A549 (cell line): ENCODE results near the gene TSHZ2. TPM values are rescaled to one million over a fixed set of nuclear protein-coding genes. Genes with fewer than 3 reads are reported as not detected.

Experiments used
- ATAC-seq, 2 experiments: fragments of 200-7000 bp in 1 of 2; fragments of >200 bp in 1 of 2; cut with Nextera tagmentation in 1 of 2; cut with Tn5 transposase in 1 of 2; 3 replicates each; pipeline versions ENCODE4 v1.8.0 to v1.9.1; 2018 to 2020; ENCODE audit warnings: mild to moderate bottlenecking in 1 of 2, moderate library complexity in 1 of 2
- CTCF ChIA-PET: fragments of 300-600 bp; sonication (Branson Sonifier 250); formaldehyde crosslinking; extraction: SDS; loops from one replicate; lab custom pipeline; 2021; ENCODE audit warnings: antibody characterized with exemption, inconsistent platforms; lab: Yijun Ruan, JAX
- POLR2A ChIA-PET: fragments of 350-600 bp; formaldehyde crosslinking; extraction: SDS; loops from one replicate; lab custom pipeline; 2021; ENCODE audit warnings: antibody characterized with exemption, inconsistent platforms; lab: Yijun Ruan, JAX
- DNase-seq, 2 experiments: peaks; one replicate each; pipeline versions ENCODE4 v3.0.0 to v3.0.0-alpha.2; 2011 to 2016; ENCODE audit warnings: low read depth in 1 of 2, low spot score in 1 of 2
- FAIRE-seq: peaks from 2 replicates; lab custom pipeline; 2011; peaks lifted over from hg19 to GRCh38; lab: Jason Lieb, UNC
- H3K27ac ChIP-seq, 2 experiments: fragments of >200 bp; sonication (Bioruptor Twin); formaldehyde crosslinking; 3 replicates each; pipeline ENCODE4 v1.5.1; 2016 to 2017
- H3K4me1 ChIP-seq: fragments of >200 bp; sonication (Bioruptor Twin); formaldehyde crosslinking; 3 replicates; pipeline ENCODE4 v1.6.1; 2016
- H3K4me2 ChIP-seq: fragments of >200 bp; sonication (Bioruptor Twin); formaldehyde crosslinking; 3 replicates; pipeline ENCODE4 v1.6.1; 2016
- H3K4me3 ChIP-seq: fragments of >200 bp; sonication (Bioruptor Twin); formaldehyde crosslinking; 3 replicates; pipeline ENCODE4 v1.5.1; 2016
- H3K9me3 ChIP-seq: fragments of >200 bp; sonication (Bioruptor Twin); formaldehyde crosslinking; 3 replicates; pipeline ENCODE4 v1.6.1; 2016
- BHLHE40 ChIP-seq: IDR thresholded peaks from 2 replicates; pipeline ENCODE4 v1.6.1; 2012; ENCODE audit warnings: low read depth, low read length, inconsistent platforms
- CBX8 ChIP-seq: fragments of 200-600 bp; sonication (generic); IDR thresholded peaks from 2 replicates; pipeline ENCODE4 v1.6.1; 2016
- FOSB ChIP-seq: fragments of 250-450 bp; sonication (Bioruptor Pico); IDR thresholded peaks from 2 replicates; pipeline ENCODE4 v1.5.0; 2020; ENCODE audit warnings: mild to moderate bottlenecking, moderate library complexity
- HEYL ChIP-seq: fragments of 250-450 bp; sonication (Bioruptor Pico); IDR thresholded peaks from 2 replicates; pipeline ENCODE4 v1.8.0; 2021; ENCODE audit warnings: mild to moderate bottlenecking, moderate library complexity
- HOXB13 ChIP-seq: fragments of 250-450 bp; sonication (Bioruptor Pico); IDR thresholded peaks from 2 replicates; pipeline ENCODE4 v1.5.0; 2020; ENCODE audit warnings: low read depth, mild to moderate bottlenecking, moderate library complexity
- KDM1A ChIP-seq: fragments of 200-600 bp; sonication (generic); IDR thresholded peaks from 2 replicates; pipeline ENCODE4 v1.6.1; 2016; ENCODE audit warnings: low read depth, mild to moderate bottlenecking
- KDM5A ChIP-seq: fragments of 200-600 bp; sonication (generic); IDR thresholded peaks from 2 replicates; pipeline ENCODE4 v1.6.1; 2016; ENCODE audit warnings: antibody characterized with exemption, mild to moderate bottlenecking
- MAZ ChIP-seq: fragments of 150-350 bp; IDR thresholded peaks from 2 replicates; pipeline ENCODE4 v1.6.1; 2014; ENCODE audit warnings: antibody characterized with exemption, low read depth, low read length, borderline replicate concordance
- PHF8 ChIP-seq: fragments of 200-600 bp; sonication (generic); IDR thresholded peaks from 2 replicates; pipeline ENCODE4 v1.6.1; 2016; ENCODE audit warnings: low read depth, mild to moderate bottlenecking, antibody characterized with exemption, moderate library complexity, borderline replicate concordance
- POLR2AphosphoS2 ChIP-seq: conservative IDR thresholded peaks from 2 replicates; pipeline ENCODE4 v1.6.1; 2012; ENCODE audit warnings: low read length, improper control_type of control experiment, inconsistent platforms
- RARB ChIP-seq: fragments of 250-450 bp; sonication (Bioruptor Pico); IDR thresholded peaks from 2 replicates; pipeline ENCODE4 v1.8.0; 2021; ENCODE audit warnings: mild to moderate bottlenecking, moderate library complexity
- RCOR1 ChIP-seq: fragments of 150-350 bp; IDR thresholded peaks from 2 replicates; pipeline ENCODE4 v1.6.1; 2014; ENCODE audit warnings: antibody characterized with exemption, low read length, low read depth
- RNF2 ChIP-seq: fragments of 200-600 bp; sonication (generic); IDR thresholded peaks from 2 replicates; pipeline ENCODE4 v1.6.1; 2016; ENCODE audit warnings: low read depth, mild to moderate bottlenecking, antibody characterized with exemption, moderate library complexity, borderline replicate concordance
- TFCP2L1 ChIP-seq: fragments of 250-450 bp; sonication (Bioruptor Pico); IDR thresholded peaks from 2 replicates; pipeline ENCODE4 v1.5.0; 2021; ENCODE audit warnings: mild to moderate bottlenecking
- TP53 ChIP-seq: fragments of 250-450 bp; sonication (Bioruptor Pico); IDR thresholded peaks from 2 replicates; pipeline ENCODE4 v1.5.0; 2021; ENCODE audit warnings: mild to moderate bottlenecking, moderate library complexity
- USF2 ChIP-seq: fragments of 450-650 bp; IDR thresholded peaks from 2 replicates; pipeline ENCODE4 v1.6.1; 2014; ENCODE audit warnings: antibody characterized with exemption
- ZFP36 ChIP-seq: fragments of 450-650 bp; IDR thresholded peaks from 2 replicates; pipeline ENCODE4 v1.6.1; 2014; ENCODE audit warnings: borderline replicate concordance; ENCODE audit not compliant: partially characterized antibody
- ZNF302 ChIP-seq: fragments of 250-450 bp; sonication (Bioruptor Pico); IDR thresholded peaks from 2 replicates; pipeline ENCODE4 v1.9.0; 2021; ENCODE audit warnings: inconsistent platforms, mild to moderate bottlenecking, moderate library complexity
- WGBS: methylation state at CpG from one replicate; pipeline ENCODE4 v1.1.6; 2017; ENCODE audit errors: missing lambda C conversion rate; 5-methylcytosine and 5-hydroxymethylcytosine counted together
- polyA plus RNA-seq, 4 experiments: library from polyadenylated mRNA; depleted of rRNA in 3 of 4; stranded (reverse); fragments of >200 nt; fragmentation: RNase III in 1 of 4; extraction: RNeasy Plus Mini Kit Qiagen cat#74134 plus additional on column Dnase treatment in 1 of 4; gene quantifications; 2 replicates in 3 of 4; 3 replicates in 1 of 4; pipeline ENCODE4 v1.2.3, GENCODE V29; 2011 to 2017
- TF ChIP-seq, protein P1 (sequence below): fragments of 200-600 bp; sonication (generic); IDR thresholded peaks from 2 replicates; pipeline ENCODE4 v1.6.1; 2016; ENCODE audit warnings: antibody characterized with exemption, mild to moderate bottlenecking, moderate library complexity
- TF ChIP-seq, protein P2 (sequence below): IDR thresholded peaks from 2 replicates; pipeline ENCODE4 v1.6.1; 2012

Gene TSHZ2
- polyA plus RNA-seq, 2 of the 4 experiments (the other 2 are of a cell fraction) = not detected

DNA sequence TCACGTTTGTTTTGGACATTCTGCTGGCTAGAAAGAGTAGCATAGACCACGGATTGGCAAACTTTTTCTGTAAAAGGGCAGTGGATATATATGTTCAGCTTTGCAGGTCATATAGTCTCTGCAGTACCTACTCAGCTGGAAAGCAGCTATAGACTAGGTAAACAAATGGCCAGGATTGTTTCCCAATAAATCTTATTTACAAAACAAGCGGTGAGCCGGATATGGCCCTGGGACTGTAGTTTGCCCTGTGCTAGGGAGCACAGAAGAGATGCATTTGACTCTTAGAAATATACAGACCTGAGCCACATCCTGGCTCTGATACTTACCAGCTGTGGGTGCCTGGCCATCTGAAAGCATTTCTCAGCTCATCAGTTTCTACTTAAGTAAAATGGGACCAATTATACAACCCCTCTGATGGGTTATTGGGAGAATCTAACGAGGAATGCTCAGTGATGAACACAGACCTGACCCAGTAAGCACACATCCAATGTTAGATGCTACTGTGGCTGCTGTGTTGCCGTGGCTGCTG lies 120.7 kb downstream of the TSHZ2 start:
- ChIA-PET CTCF (interaction anchor here (1.8 kb wide), 1 partner anchor 12 kb away, joined by 3 read pairs; no protein-coding TSS in a partner anchor), POLR2A (no interaction called here)
- no peak overlapping the region for H3K27ac ChIP-seq
- WGBS = 6% methylated on average over 6 of the region's 6 CpGs
- no peak overlapping the region for H3K4me2 ChIP-seq
- no peak for ATAC-seq
- no peak overlapping the region for H3K4me3 ChIP-seq
- no peak for FAIRE-seq
- no peaks in the 10 kb centered on the region for H3K4me1 ChIP-seq
- H3K9me3 ChIP-seq = no peaks in the 10 kb centered on the region
- no peak for TF ChIP-seq TP53
- TF ChIP-seq, protein P1, sequence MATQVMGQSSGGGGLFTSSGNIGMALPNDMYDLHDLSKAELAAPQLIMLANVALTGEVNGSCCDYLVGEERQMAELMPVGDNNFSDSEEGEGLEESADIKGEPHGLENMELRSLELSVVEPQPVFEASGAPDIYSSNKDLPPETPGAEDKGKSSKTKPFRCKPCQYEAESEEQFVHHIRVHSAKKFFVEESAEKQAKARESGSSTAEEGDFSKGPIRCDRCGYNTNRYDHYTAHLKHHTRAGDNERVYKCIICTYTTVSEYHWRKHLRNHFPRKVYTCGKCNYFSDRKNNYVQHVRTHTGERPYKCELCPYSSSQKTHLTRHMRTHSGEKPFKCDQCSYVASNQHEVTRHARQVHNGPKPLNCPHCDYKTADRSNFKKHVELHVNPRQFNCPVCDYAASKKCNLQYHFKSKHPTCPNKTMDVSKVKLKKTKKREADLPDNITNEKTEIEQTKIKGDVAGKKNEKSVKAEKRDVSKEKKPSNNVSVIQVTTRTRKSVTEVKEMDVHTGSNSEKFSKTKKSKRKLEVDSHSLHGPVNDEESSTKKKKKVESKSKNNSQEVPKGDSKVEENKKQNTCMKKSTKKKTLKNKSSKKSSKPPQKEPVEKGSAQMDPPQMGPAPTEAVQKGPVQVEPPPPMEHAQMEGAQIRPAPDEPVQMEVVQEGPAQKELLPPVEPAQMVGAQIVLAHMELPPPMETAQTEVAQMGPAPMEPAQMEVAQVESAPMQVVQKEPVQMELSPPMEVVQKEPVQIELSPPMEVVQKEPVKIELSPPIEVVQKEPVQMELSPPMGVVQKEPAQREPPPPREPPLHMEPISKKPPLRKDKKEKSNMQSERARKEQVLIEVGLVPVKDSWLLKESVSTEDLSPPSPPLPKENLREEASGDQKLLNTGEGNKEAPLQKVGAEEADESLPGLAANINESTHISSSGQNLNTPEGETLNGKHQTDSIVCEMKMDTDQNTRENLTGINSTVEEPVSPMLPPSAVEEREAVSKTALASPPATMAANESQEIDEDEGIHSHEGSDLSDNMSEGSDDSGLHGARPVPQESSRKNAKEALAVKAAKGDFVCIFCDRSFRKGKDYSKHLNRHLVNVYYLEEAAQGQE = no peak
- no peak for TF ChIP-seq FOSB
- TF ChIP-seq TFCP2L1 (CRISPR knock-in tag) = no peak
- no peak for TF ChIP-seq RARB (CRISPR knock-in tag)
- TF ChIP-seq POLR2AphosphoS2 = no peak
- no peak for TF ChIP-seq HEYL (CRISPR knock-in tag)
- TF ChIP-seq RCOR1 = no peak
- TF ChIP-seq USF2 = no peak
- TF ChIP-seq HOXB13 = no peak
- TF ChIP-seq, protein P2, sequence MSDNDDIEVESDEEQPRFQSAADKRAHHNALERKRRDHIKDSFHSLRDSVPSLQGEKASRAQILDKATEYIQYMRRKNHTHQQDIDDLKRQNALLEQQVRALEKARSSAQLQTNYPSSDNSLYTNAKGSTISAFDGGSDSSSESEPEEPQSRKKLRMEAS = no peak
- no peak for TF ChIP-seq ZNF302 (CRISPR knock-in tag)
- TF ChIP-seq ZFP36 = no peak
- TF ChIP-seq MAZ = no peak
- no peak for TF ChIP-seq PHF8
- TF ChIP-seq CBX8 = no peak
- DNase-seq = no peak

DNA sequence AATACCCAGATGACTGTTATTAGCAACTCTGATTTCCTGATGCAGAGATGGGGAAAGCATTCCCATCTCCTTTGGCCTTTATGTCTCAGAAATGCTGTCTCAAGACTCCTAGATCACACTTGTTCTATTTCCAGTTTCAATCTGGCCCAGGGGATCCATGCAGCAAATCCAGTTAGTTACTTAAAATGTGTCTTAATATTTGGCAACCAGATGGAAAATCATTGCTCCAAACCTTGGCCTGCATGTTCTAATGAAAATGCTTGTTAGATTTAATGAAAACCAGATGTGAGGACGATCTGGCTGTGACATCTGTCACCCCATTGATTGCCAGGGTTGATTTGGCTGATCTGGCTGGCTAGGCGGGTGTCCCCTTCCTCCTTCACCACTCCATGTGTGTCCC lies 125.2 kb downstream of the TSHZ2 start:
- WGBS = 0% methylated on average over 2 of the region's 2 CpGs
- H3K4me1 ChIP-seq = no peaks in the 10 kb centered on the region
- TF ChIP-seq RNF2 (no peak), KDM1A (no peak), KDM5A (no peak), RARB (CRISPR knock-in tag) (no peak)
- TF ChIP-seq, all 56 proteins: peak for 0
- Histone ChIP-seq H3K4me3 (no peak overlapping the region), H3K4me2 (no peak overlapping the region), H3K9me3 (no peaks in the 10 kb centered on the region), H3K27ac (no peak overlapping the region)
- ChIA-PET CTCF (no interaction called here), POLR2A (no interaction called here)
- FAIRE-seq = no peak
- DNase-seq = no peak
- ATAC-seq = no peak

DNA sequence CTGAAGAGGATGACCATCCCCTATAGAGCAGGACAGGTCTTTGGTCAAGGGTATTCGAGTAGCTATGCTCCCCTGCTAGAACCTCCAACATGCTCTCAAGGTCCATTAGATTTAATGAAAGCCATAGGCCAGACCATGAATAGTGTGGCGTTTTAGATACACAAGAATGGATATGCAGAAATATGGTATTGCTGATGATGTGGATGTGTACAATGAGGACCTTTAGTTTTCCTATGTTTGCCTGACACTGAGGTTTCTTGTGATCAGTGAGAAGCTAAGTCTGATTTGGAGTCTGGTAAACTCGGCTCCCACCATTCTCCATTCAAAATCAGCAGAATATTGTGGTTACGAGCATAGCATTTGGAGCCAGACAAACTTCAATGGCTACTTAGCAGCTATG lies 125.6 kb downstream of the TSHZ2 start:
- no peak for DNase-seq
- H3K4me1 ChIP-seq = no peaks in the 10 kb centered on the region
- no peak for ATAC-seq
- POLR2A ChIA-PET = no interaction called here
- no peak overlapping the region for H3K27ac ChIP-seq
- TF ChIP-seq BHLHE40 = no peak
- TF ChIP-seq ZFP36 = no peak
- TF ChIP-seq, all 56 proteins: peak for 0
- CTCF ChIA-PET = no interaction called here
- Histone ChIP-seq H3K4me2 (no peak overlapping the region), H3K4me3 (no peak overlapping the region), H3K9me3 (no peaks in the 10 kb centered on the region)
- 5% methylated on average over 4 of the region's 4 CpGs for WGBS
- no peak for FAIRE-seq
